ENCODE data around the gene OSBPL6. TPM values are rescaled to one million over a fixed set of nuclear protein-coding genes. Genes with fewer than 3 reads are reported as not detected.

OSBPL6 gene
- total RNA-seq, 1 experiment from 2014 or later, result 4.6 TPM

DNA sequence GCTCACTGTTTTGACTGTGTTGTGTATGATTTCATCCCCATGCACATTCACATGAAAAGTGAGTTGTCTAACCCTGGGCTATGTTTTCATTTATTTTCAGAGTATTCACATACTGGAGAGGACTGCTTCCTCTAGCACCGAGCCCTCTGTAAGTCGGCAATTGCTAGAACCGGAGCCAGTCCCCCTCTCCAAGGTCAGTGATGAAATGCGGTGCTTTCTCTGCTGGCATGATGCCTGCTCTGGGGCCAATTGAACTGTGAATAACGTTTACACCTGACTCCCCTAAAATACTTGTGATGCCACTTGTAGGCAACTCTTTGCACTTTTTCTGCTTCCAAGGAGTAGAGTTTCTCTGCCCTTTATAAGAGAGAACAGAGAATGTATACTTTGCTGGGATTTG, 129.8 kb downstream of the OSBPL6 start:
- Histone ChIP-seq H3K23ac (ENCODE audit: insufficient read length, low read depth, low read length) (no peak overlapping the region), H2BK12ac (ENCODE audit: insufficient read length, low read depth, low read length) (no peak overlapping the region), H3T11ph (ENCODE audit: low read length) (no peak overlapping the region), H3K18ac (ENCODE audit: insufficient read length, low read depth, low read length) (no peak overlapping the region), H3K27me3 (ENCODE audit: insufficient read depth, low read length) (no peaks in the 10 kb centered on the region), H3K56ac (ENCODE audit: insufficient read length, low read depth, low read length) (no peak overlapping the region), H4K8ac (replicated peaks; ENCODE audit: insufficient read length, low read depth, low read length) (no peak overlapping the region), H2AFZ (ENCODE audit: low read length) (no peak overlapping the region), H2BK20ac (ENCODE audit: low read depth, low read length, poor library complexity, severe bottlenecking) (no peak overlapping the region), H2AK5ac (ENCODE audit: insufficient read length, low read length) (no peak overlapping the region), H3K14ac (ENCODE audit: insufficient read depth, low read length) (no peak overlapping the region), H2BK5ac (ENCODE audit: insufficient read length, low read length) (no peak overlapping the region), H4K91ac (ENCODE audit: insufficient read length, low read depth, low read length) (no peak overlapping the region), H2BK15ac (ENCODE audit: low read depth, low read length) (no peak overlapping the region), H2BK120ac (ENCODE audit: low read depth, low read length, poor library complexity, severe bottlenecking) (no peak overlapping the region), H3K4me2 (ENCODE audit: insufficient read depth, insufficient read length, low read length) (no peak overlapping the region), H3K79me1 (ENCODE audit: insufficient read depth, low read depth, low read length, poor library complexity, severe bottlenecking) (no peaks in the 10 kb centered on the region), H3K79me2 (ENCODE audit: insufficient read depth, low read length) (no peaks in the 10 kb centered on the region), H3K23me2 (ENCODE audit: insufficient read length, low read depth, low read length, poor library complexity, severe bottlenecking) (no peaks in the 10 kb centered on the region), H3K4ac (ENCODE audit: low read depth, low read length) (no peak overlapping the region), H4K20me1 (ENCODE audit: control insufficient read depth, insufficient read depth, insufficient read length) (no peaks in the 10 kb centered on the region), H3K4me1 (ENCODE audit: insufficient read depth, low read length) (no peaks in the 10 kb centered on the region), H4K5ac (ENCODE audit: insufficient read length, low read depth, low read length) (no peak overlapping the region), H3K9me3 (ENCODE audit: control insufficient read depth, low read depth, low read length) (no peaks in the 10 kb centered on the region), H3K27ac (ENCODE audit: insufficient read length, low read depth, low read length) (no peak overlapping the region), H3K9ac (ENCODE audit: extremely low read depth, insufficient read length, low read length) (no peak overlapping the region)
- Mint-ChIP-seq H3K4me1 (no peaks in the 10 kb centered on the region), H3K4me3 (no peak overlapping the region), H3K9me3 (no peaks in the 10 kb centered on the region), H3K36me3 (ENCODE audit: insufficient read depth in 1 of 3, low read depth in 3 of 3) (no peaks in the 10 kb centered on the region), H3K27ac (no peak overlapping the region; a peak in 1 of 7 replicates), H3K27me3 (ENCODE audit: low read depth) (no peaks in the 10 kb centered on the region)
- WGBS (ENCODE audit: extremely low coverage, insufficient read length, low lambda C conversion rate), result no CpG with 5 or more reads among the region's 5 CpGs
- DNase-seq, result no peak
- TF ChIP-seq, protein P1, sequence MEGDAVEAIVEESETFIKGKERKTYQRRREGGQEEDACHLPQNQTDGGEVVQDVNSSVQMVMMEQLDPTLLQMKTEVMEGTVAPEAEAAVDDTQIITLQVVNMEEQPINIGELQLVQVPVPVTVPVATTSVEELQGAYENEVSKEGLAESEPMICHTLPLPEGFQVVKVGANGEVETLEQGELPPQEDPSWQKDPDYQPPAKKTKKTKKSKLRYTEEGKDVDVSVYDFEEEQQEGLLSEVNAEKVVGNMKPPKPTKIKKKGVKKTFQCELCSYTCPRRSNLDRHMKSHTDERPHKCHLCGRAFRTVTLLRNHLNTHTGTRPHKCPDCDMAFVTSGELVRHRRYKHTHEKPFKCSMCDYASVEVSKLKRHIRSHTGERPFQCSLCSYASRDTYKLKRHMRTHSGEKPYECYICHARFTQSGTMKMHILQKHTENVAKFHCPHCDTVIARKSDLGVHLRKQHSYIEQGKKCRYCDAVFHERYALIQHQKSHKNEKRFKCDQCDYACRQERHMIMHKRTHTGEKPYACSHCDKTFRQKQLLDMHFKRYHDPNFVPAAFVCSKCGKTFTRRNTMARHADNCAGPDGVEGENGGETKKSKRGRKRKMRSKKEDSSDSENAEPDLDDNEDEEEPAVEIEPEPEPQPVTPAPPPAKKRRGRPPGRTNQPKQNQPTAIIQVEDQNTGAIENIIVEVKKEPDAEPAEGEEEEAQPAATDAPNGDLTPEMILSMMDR (conservative IDR thresholded peaks at IDR 0.05), result no peak

Measured in H9 (cell line).